Peyer's patch (tissue), 4 donors: Measurements from ENCODE around the gene IKZF3.

ENCODE experiments used
- POLR2A ChIP-seq, 2 donors: fragments of 450-650 bp; IDR thresholded peaks; one replicate each; pipeline ENCODE4 v1.5.1; 2017; ENCODE audit warnings: antibody characterized with exemption in 2 of 2, mild to moderate bottlenecking in 2 of 2, moderate library complexity in 2 of 2
- TF ChIP-seq, protein P1 (sequence below), 6 experiments: fragments of 450-650 bp in 4 of 6; fragments of 200-600 bp in 2 of 6; sonication (generic) in 1 of 6; IDR thresholded peaks; one replicate each; pipeline ENCODE4 v1.5.1; 2017 to 2019; ENCODE audit warnings: antibody characterized with exemption in 6 of 6, mild to moderate bottlenecking in 3 of 6, moderate library complexity in 1 of 6

DNA sequence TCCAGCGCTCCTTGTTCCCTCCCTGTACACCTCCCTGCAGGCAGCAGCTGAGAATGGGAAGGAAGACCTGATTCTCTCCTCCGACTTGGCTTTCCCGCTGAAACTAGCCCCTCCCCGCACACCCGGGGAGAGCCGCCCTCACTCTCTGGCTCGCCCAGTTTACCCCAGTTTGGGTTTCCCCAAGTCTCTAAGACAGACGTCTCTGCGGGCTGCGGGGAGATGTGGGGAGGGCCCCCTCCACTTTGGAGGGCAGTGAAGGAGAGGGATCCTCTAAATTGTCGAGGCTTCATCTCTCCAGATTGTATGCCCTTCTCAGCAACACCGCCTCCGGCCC is 125.6 kb downstream of the IKZF3 start:
- TF ChIP-seq, protein P1, sequence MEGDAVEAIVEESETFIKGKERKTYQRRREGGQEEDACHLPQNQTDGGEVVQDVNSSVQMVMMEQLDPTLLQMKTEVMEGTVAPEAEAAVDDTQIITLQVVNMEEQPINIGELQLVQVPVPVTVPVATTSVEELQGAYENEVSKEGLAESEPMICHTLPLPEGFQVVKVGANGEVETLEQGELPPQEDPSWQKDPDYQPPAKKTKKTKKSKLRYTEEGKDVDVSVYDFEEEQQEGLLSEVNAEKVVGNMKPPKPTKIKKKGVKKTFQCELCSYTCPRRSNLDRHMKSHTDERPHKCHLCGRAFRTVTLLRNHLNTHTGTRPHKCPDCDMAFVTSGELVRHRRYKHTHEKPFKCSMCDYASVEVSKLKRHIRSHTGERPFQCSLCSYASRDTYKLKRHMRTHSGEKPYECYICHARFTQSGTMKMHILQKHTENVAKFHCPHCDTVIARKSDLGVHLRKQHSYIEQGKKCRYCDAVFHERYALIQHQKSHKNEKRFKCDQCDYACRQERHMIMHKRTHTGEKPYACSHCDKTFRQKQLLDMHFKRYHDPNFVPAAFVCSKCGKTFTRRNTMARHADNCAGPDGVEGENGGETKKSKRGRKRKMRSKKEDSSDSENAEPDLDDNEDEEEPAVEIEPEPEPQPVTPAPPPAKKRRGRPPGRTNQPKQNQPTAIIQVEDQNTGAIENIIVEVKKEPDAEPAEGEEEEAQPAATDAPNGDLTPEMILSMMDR (IDR thresholded peaks at IDR 0.05): no peak
- no peak for TF ChIP-seq POLR2A (IDR thresholded peaks at IDR 0.05)
